Mucosa of rectum (tissue), 2 donors: ENCODE data around the gene PLA2G2C.
"Not testable (repeated sequence)": the region's sequence is repeated elsewhere in the genome, so short reads cannot be mapped to it uniquely, and the experiment has no call there.

Experiments used
- H3K27ac ChIP-seq, 2 donors: one replicate each; pipeline ENCODE4 v1.7.0; 2013; ENCODE audit warnings: inconsistent platforms in 2 of 2, low read depth in 2 of 2, low read length in 2 of 2
- H3K27me3 ChIP-seq, 2 donors: one replicate each; pipeline ENCODE4 v1.7.0; 2013; ENCODE audit warnings: low read length in 2 of 2; ENCODE audit not compliant: control insufficient read depth in 2 of 2, insufficient read depth in 2 of 2
- H3K36me3 ChIP-seq, 2 donors: one replicate each; pipeline ENCODE4 v1.7.0; 2013; ENCODE audit warnings: low read length in 2 of 2; ENCODE audit not compliant: control insufficient read depth in 2 of 2, insufficient read depth in 2 of 2
- H3K4me1 ChIP-seq, 2 donors: one replicate each; pipeline ENCODE4 v1.7.0; 2013; ENCODE audit warnings: low read length in 2 of 2, mild to moderate bottlenecking in 1 of 2; ENCODE audit not compliant: control insufficient read depth in 2 of 2, insufficient read depth in 2 of 2
- H3K4me3 ChIP-seq, 2 donors: one replicate each; pipeline ENCODE4 v1.7.0; 2013; ENCODE audit warnings: low read length in 2 of 2
- H3K9ac ChIP-seq, 2 donors: one replicate each; pipeline ENCODE4 v1.7.0; 2013; ENCODE audit warnings: low read length in 2 of 2, low read depth in 1 of 2, mild to moderate bottlenecking in 1 of 2
- H3K9me3 ChIP-seq, 2 donors: one replicate each; pipeline ENCODE4 v1.7.0; 2013; ENCODE audit warnings: low read length in 2 of 2; ENCODE audit not compliant: control insufficient read depth in 2 of 2
- donor health status: healthy.
- donor health status: Normal muscosa, but diverticular disease.

Gene PLA2G2C

GRCh38 chr1:20139776-20140612, 46.3 kb downstream of the PLA2G2C start:
- Histone ChIP-seq H3K4me1 (no peaks in the 10 kb centered on the region), H3K9me3 (no peaks in the 10 kb centered on the region), H3K27me3 (no peaks in the 10 kb centered on the region), H3K36me3 (no peaks in the 10 kb centered on the region), H3K9ac (no peak overlapping the region), H3K27ac (no peak overlapping the region), H3K4me3 (no peak overlapping the region)

DNA sequence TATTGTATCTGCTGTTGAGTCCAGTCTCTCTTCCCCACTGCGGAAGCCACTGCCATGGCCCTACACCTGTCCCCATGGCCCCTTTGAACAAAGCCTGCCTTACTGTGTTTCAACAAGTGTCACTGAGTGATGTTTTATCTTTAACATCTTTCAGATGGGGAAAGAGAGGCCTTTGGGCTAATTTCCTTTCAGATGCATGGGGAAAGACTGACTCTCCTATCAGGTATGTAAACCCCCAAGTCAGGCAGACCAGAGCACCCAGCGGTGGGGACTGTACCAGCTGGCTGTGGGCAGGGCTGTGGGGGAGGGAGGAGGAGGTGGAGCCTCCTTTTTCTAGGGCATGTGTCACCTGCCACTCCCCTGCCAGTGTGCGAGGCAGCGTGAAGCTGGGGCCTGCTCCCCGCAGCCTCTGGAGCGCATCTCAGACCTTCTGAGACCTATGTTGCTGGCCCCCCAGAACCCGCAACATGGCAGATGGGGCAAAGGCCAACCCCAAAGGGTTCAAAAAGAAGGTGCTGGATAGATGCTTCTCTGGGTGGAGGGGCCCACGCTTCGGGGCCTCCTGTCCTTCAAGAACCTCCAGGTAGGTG, 47.3 kb downstream of the PLA2G2C start, which contains the start of gene PLA2G2F:
TSS of gene PLA2G2F (plus strand) at position 363 of the 590 bp plus-strand sequence. CDS start at position 468, 105 bp downstream.
- Histone ChIP-seq H3K27ac (no peak within 1 kb of the TSS), H3K27me3 (no peaks in the 10 kb centered on the region), H3K9me3 (no peaks in the 10 kb centered on the region), H3K4me1 (no peaks in the 10 kb centered on the region), H3K4me3 (no peak within 1 kb of the TSS), H3K9ac (no peak within 1 kb of the TSS), H3K36me3 (no peaks in the 10 kb centered on the region)

- Histone ChIP-seq H3K4me3 (no peak overlapping the region), H3K36me3 (no peaks in the 10 kb centered on the region), H3K9ac (no peak overlapping the region), H3K27me3 (no peaks in the 10 kb centered on the region), H3K9me3 (no peaks in the 10 kb centered on the region), H3K27ac (no peak overlapping the region), H3K4me1 (no peaks in the 10 kb centered on the region)
Observed at GRCh38 chr1:20138346-20138745, 48.0 kb downstream of the PLA2G2C start.

DNA sequence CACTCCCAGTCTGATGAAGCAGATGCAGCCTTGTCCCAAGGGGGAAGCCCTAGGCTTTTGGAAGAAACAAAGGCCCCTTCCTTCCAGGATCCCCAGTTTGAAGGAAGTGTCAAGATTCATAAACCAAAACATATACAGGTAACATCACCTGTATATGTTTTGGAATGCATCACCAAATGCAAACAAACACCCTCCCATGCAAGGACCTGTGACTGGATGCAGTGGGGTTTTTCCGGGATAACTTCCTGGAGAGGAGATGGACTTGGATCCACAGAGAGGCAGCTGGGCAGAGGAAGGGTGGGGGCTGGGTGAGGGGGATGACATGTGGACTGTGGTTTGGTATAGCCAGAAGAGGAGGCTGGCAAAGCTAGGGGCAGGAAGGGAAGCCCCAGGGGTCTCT, 48.7 kb downstream of the PLA2G2C start:
- Histone ChIP-seq H3K27ac (no peak overlapping the region), H3K36me3 (no peaks in the 10 kb centered on the region), H3K4me3 (no peak overlapping the region), H3K27me3 (no peaks in the 10 kb centered on the region), H3K9ac (no peak overlapping the region), H3K9me3 (no peaks in the 10 kb centered on the region), H3K4me1 (no peaks in the 10 kb centered on the region)

DNA sequence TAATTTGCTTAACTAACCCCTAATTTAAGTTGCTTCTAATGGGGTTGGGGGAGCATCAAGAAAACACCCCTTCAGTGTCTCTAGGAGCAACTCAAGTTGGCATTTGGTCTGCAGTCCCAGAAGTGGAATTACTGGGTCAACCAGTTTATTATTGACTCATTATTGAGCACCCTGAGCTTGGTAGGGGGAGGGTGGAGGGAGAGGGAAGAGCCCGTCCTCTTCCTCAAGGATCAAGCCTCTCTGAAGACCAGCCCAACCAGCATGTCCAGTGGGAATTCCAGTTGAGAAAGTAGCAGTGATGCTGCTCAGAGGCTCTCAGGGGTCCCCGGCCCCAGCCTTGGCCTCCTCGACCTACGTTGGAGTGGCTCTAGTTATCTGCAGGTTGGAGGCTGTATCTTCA, 49.3 kb downstream of the PLA2G2C start:
- Histone ChIP-seq H3K9me3 (no peaks in the 10 kb centered on the region), H3K4me3 (no peak overlapping the region), H3K9ac (no peak overlapping the region), H3K4me1 (no peaks in the 10 kb centered on the region), H3K36me3 (no peaks in the 10 kb centered on the region), H3K27ac (no peak overlapping the region), H3K27me3 (no peaks in the 10 kb centered on the region)

- no peak overlapping the region for H3K4me3 ChIP-seq
- no peaks in the 10 kb centered on the region for H3K4me1 ChIP-seq
- no peaks in the 10 kb centered on the region for H3K9me3 ChIP-seq
- no peaks in the 10 kb centered on the region for H3K27me3 ChIP-seq
- no peak overlapping the region for H3K27ac ChIP-seq
- no peak overlapping the region for H3K9ac ChIP-seq
- no peaks in the 10 kb centered on the region for H3K36me3 ChIP-seq
Observed at GRCh38 chr1:20136249-20136648, 50.1 kb downstream of the PLA2G2C start.

GRCh38 chr1:20134995-20135394, 51.3 kb downstream of the PLA2G2C start:
- Histone ChIP-seq H3K4me3 (no peak overlapping the region), H3K9ac (no peak overlapping the region), H3K36me3 (no peaks in the 10 kb centered on the region), H3K4me1 (no peaks in the 10 kb centered on the region), H3K9me3 (no peaks in the 10 kb centered on the region), H3K27ac (no peak overlapping the region), H3K27me3 (no peaks in the 10 kb centered on the region)

- H3K27me3 ChIP-seq: not testable (repeated sequence)
Observed at GRCh38 chr1:20130518-20130917, 55.8 kb downstream of the PLA2G2C start.

DNA sequence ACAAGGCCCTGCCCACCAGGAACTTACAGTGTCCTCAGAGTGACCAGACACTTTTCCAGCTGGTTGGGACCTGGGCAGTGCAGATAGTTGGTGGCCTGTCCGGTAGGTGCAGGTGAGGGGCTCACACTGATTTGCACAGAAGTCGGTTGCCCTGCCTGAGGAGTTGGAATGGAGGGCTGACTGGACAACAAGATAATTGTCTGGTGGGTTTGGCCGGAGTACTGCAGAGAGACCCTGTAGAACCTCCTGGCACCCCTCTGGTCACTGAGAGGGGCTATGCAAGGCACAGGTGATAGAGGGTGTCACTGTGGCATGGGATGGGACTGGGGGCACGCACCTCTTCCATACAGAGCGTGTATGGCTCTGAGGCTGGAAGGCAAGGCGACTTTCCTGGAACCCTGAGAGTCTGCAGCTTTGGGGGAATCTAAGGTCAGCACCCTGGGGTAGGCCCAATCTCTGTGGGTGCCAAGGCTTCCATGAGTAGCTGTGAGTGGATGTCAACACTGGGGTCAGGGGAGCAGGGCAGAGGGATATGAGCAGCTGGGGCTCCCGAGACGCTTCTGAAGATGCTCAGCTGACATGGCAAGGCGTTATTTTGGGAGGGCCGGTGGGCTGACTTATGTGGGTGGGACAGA, 59.4 kb downstream of the PLA2G2C start:
- Histone ChIP-seq H3K36me3 (no peaks in the 10 kb centered on the region), H3K27me3 (peaks cover 0 to 2% of the 10 kb centered on the region in 2 donors), H3K9me3 (no peaks in the 10 kb centered on the region), H3K4me3 (no peak overlapping the region), H3K27ac (no peak overlapping the region), H3K4me1 (peaks cover 3 to 11% of the 10 kb centered on the region in 2 donors), H3K9ac (no peak overlapping the region)

More at GRCh38 chr1:20130518-20130917, 55.8 kb downstream of the PLA2G2C start:
- not testable (repeated sequence) for H3K4me1 ChIP-seq, H3K9ac ChIP-seq, H3K36me3 ChIP-seq, H3K4me3 ChIP-seq, H3K27ac ChIP-seq, H3K9me3 ChIP-seq
